DOHH2 (cell line): ENCODE measurements around the gene TWIST2.

Experiments used
- CTCF ChIP-seq: fragments of 200-600 bp; sonication (generic); IDR thresholded peaks from one replicate; pipeline ENCODE4 v1.5.1; 2014; ENCODE audit warnings: antibody characterized with exemption, mild to moderate bottlenecking, low read depth, low read length; ENCODE audit not compliant: poor library complexity, severe bottlenecking
- EZH2phosphoT487 ChIP-seq: fragments of 200-600 bp; sonication (generic); IDR thresholded peaks from 2 replicates; pipeline ENCODE4 v1.6.1; 2017; ENCODE audit warnings: borderline replicate concordance, mild to moderate bottlenecking, antibody characterized with exemption, low read length, moderate library complexity, mixed read lengths

- TF ChIP-seq CTCF (no peak), EZH2phosphoT487 (no peak)
These were observed 76.1 kb downstream of the TWIST2 start for GRCh38 chr2:238924032-238924431.
